ENCODE measurements around the gene DPP10. TPM values are rescaled to one million over a fixed set of nuclear protein-coding genes. Genes with fewer than 3 reads are reported as not detected.

Gene DPP10
- polyA plus RNA-seq, 1 donor, result 17.1 TPM

GRCh38 chr2:115733190-115733775, 1290.8 kb downstream of the DPP10 start:
- DNase-seq, result no peak

DNA sequence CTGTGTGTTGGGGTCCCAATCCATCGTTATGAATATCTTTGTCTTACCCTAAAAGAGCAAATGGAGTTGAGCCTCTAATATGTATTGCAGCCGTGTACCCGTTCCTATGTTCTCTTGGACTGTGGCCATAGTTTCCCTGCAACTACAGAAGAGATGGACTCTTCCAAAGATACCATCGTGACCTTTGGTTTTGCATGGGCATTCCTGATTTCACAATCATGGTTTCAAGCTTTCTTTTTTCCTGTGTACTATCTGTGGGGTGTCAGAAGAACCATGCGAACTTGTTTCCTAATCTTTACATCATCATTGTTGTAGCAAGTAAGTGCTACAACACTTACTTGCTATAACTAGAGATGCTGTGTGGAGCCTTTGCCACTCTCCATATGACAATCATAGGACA, 1295.7 kb downstream of the DPP10 start:
- no peak for DNase-seq

DNA sequence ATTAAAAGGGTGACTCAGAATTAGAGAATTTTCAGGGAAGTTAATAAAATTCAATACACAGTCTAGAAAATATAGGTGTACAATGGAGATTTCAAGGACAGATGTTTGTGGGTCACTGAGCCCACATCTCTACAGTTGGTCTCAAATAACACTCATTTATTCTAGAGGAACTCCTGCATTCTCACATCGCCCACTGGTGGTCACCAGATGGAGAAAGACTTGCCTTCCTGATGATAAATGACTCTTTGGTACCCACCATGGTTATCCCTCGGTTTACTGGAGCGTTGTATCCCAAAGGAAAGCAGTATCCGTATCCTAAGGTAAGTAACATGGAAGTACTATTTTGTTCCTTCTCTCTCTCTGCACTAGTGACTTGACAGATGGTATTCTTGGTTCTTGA, 1297.1 kb downstream of the DPP10 start:
- no peak for DNase-seq

GRCh38 chr2:115746151-115746550, 1303.7 kb downstream of the DPP10 start:
- DNase-seq, result no peak

DNA sequence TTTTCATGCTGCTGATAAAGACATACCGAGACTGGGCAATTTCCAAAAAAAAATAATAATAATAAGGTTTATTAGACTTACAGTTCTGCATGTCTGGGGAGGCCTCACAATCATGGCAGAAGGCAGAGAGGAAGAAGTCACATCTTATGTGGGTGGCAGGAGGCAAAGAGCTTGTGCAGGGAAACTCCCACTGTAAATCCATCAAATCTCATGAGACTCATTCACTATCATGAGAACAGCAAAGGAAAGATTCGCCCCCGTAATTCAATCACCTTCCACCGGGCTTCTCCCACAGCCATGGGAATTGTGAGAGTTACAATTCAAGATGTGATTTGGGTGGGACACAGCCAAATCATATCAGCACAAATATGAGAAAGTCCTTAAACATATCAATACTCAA, 1314.8 kb downstream of the DPP10 start:
- no peak for DNase-seq

GRCh38 chr2:115763601-115764000, 1321.2 kb downstream of the DPP10 start:
- no peak for DNase-seq

DNA sequence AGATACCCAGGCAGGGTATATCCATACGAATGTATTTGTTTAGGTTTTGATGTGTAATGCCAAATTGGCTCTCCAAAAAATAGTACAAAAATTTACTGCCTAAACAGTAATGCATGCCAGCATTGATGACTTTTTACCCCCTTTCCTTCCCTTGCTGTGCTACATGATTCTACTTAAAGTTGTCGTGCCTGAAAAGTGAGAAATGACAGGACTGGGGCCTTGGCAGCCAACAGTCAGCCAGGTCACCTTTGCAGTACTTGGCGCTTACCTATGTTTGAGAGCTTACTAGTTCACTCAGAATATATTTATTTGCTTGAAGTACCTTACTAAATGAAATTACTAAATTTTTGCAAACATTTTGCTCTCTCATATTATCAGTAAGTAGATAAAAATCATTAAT, 1329.1 kb downstream of the DPP10 start:
- no peak for DNase-seq

- DNase-seq, result no peak
Observed at GRCh38 chr2:115774361-115774760, 1331.9 kb downstream of the DPP10 start.

DNA sequence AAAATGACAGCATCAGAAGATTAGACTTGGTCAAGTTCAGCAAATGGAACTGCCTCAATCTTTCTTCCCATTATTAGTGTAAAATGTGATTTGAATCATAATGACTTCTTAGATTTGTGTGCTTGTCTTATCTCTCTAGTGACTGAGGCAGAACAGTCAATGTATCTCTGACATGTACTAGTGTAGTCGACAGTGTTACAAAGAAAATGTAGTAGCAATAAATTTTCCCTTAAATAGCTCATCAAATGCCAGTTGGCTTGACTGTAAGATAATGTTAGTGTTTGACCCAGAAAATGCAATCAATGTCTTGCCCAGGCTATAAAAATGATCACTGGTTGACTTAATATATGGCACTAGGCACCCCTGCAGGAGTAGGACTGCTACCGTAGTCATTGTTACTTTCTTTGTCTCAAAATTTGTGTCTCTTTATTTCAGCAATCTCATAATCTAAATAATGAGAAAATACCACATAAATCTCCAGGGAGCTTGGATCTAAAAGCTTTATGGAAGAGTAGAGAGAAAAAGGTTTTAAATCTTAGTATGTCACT, 1336.7 kb downstream of the DPP10 start:
- no peak for DNase-seq

DNA sequence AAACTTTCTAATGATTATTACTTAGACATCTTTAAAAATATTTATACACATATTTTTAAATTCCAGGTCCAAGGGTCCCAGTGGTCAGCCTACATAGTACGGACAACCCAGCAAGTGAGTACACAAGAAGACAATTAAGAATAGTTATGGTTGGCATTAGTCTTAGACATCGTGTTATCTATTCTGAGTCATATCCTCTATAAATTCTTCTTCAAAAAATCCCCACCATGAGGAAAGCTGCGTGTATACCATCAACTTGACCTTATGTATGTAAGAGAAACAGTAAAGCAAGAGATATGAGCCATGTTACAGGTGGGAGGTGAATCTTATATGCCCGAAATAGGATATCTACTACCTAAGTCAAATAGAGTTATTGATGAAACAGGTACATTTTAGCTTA, 1339.8 kb downstream of the DPP10 start:
- no peak for DNase-seq

- no peak for DNase-seq
Observed at GRCh38 chr2:115796078-115796477, 1353.6 kb downstream of the DPP10 start.

GRCh38 chr2:115807276-115807675, 1364.8 kb downstream of the DPP10 start:
- no peak for DNase-seq

DNA sequence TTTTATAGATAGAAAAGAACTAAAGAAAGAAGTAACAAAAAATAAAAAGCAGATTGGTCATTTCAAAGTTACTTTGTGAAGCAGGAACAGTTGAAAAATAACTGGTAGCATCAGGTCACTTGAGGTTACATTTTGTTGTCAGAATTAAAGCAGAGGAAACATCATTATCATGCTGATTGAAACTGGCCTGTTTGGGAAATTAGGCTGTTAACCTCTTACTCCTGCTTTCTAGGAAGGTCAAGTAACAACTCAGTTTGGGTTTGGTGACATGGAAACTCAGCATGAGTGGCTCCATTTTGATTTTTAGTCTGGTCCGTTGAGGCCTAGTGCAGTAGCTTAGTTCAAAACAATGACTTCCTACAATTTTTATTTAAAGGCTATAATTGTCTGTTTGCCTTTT, 1383.5 kb downstream of the DPP10 start:
- DNase-seq, result no peak

- no peak for DNase-seq
Observed at GRCh38 chr2:115833196-115833595, 1390.8 kb downstream of the DPP10 start.

GRCh38 chr2:115838539-115838938, 1396.1 kb downstream of the DPP10 start:
- no peak for DNase-seq

- no peak for DNase-seq
Observed at GRCh38 chr2:115842306-115842705, 1399.9 kb downstream of the DPP10 start.

DNA sequence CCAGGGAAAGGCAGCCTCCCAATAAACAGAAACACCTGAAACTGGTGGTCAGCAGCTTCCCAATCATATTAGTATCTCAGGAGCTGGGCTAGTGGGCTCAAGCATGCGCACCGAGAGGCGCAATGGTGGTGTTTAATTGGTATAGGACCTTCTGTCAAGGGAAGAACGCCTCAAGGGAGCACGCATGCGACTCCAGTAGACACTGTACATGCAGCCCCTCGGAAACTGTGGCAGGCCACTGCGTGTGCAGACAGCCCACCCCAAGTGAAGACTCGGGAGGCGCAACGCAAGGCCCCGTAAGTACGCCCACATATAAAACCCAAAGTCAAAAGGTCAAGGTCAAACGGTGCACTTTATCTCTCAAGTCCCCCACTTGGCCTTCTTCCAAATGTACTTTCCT, 1405.8 kb downstream of the DPP10 start:
- no peak for DNase-seq

DNA sequence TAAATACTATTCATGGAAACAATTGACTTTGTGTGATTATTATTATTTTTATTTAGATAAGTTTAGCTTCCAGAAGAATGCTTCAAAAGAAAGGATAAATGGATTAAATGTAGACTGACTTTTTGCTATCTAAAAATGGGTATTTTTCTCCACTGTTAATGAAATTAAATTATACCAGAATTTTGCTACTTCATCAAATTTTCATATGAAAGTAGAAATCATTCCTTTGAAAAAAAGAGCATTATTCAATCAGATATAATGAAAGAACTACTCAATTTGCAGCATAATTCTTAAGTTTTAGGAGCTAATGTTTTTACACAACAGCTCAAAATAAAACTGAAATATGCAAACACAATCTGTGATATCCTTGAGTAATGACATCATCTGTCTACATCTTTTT, 1424.6 kb downstream of the DPP10 start:
- no peak for DNase-seq

DNA sequence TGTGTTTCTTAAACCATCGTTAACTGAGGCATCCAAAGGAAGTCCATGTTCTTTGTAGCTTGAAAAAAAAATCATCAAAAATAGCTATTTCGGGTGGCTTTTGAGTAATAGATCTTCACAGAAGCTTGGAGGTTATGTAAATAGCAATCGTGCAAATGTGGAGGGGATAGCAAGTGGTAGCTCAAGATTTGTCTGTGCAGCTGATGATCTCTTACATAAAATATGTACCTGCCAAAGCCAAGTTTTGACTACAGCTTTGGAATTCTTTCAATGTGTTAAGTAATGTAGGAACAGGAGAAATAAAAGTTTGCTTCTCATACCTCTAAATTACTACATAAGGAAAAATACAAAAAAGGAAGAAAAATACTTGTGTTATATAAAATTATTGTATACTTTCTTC, 1432.0 kb downstream of the DPP10 start:
- no peak for DNase-seq

DNA sequence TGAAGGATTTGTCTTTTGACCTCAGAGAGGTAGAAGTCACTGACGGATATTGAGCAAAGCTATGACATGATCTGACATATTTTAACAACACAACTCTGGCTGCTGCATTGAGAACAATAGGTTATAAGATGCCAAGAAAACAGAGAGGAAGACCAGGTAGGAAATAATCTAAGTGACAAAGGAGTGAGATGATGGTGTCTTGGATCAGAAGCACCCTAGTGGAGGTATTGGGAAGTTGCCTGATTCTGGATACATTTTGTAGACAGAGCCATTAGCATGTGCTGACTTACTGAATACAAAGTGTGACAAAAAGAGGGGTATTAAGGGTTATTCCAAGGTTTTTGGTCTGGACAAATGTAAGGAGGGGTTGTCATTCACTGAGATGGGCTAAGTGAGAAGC, 1438.1 kb downstream of the DPP10 start:
- DNase-seq, result no peak

DNA sequence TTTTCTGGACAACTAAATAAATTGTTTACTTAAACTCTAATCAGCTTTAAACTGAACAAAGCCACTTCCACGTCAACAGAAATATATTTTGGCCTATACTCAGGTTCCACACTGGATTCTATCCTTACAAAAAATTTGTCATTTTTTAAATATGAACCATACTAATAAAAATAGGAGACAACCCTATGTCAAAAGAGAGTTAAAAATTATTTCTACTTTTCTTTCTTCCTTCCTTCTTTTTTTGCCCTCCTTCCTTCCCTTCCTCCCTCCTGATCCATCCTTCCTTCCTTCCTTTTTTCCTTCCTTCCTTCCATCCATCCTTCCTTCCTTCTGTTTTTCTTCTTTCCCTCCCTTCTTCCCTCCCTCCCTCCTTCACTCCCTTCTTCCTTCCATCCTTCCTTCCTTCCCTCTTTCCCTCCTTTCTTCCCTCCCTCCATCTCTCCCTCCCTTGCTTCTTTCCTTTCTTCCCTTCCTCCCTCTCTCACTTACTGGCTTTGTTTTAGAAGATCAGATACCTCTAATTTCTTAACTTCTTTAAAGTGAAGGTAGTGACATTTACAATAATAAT, 1444.9 kb downstream of the DPP10 start:
- DNase-seq, result no peak
